Sigmoid colon (tissue), 7 donors: ENCODE results near the gene CCDC93. TPM values are rescaled to one million over a fixed set of nuclear protein-coding genes. Genes with fewer than 3 reads are reported as not detected.

Source experiments
- DNase-seq: peaks from one replicate; pipeline ENCODE4 v3.0.0-alpha.2; 2019
- H3K27ac ChIP-seq, 4 donors: fragments of 200-600 bp; sonication (generic); one replicate each; pipeline ENCODE4 v1.5.1; 2016 to 2019; ENCODE audit warnings: mild to moderate bottlenecking in 1 of 4
- H3K27me3 ChIP-seq, 3 donors: fragments of 200-600 bp; sonication (generic); one replicate each; pipeline ENCODE4 v1.5.1; 2019; ENCODE audit warnings: mild to moderate bottlenecking in 1 of 3
- H3K36me3 ChIP-seq, 4 donors: fragments of 200-600 bp; sonication (generic); one replicate each; pipeline ENCODE4 v1.5.1; 2016 to 2019
- H3K4me1 ChIP-seq, 4 donors: fragments of 200-600 bp; sonication (generic); one replicate each; pipeline ENCODE4 v1.5.1; 2017 to 2019
- H3K4me3 ChIP-seq, 4 donors: fragments of 200-600 bp; sonication (generic); one replicate each; pipeline ENCODE4 v1.5.1; 2017 to 2019; ENCODE audit warnings: mild to moderate bottlenecking in 2 of 4, moderate library complexity in 1 of 4
- H3K9me3 ChIP-seq, 4 donors: fragments of 200-600 bp in 3 of 4; sonication (generic) in 3 of 4; one replicate each; pipeline versions ENCODE4 v1.5.1 to v1.6.1; 2013 to 2019
- EP300 ChIP-seq, 4 donors: sonication (generic); formaldehyde crosslinking; IDR thresholded peaks; one replicate each; pipeline ENCODE4 v1.6.1; 2017; ENCODE audit warnings: antibody characterized with exemption in 4 of 4
- POLR2A ChIP-seq, 2 donors: fragments of 450-650 bp; IDR thresholded peaks; one replicate each; pipeline ENCODE4 v1.6.1; 2016; ENCODE audit warnings: antibody characterized with exemption in 2 of 2, mild to moderate bottlenecking in 2 of 2, moderate library complexity in 2 of 2
- POLR2AphosphoS5 ChIP-seq, 4 donors: sonication (generic); formaldehyde crosslinking; IDR thresholded peaks; one replicate each; pipeline ENCODE4 v1.6.1; 2017; ENCODE audit warnings: antibody characterized with exemption in 4 of 4
- WGBS, 2 donors: extraction: QIAGEN DNeasy Blood & Tissue Kit; methylation state at CpG; one replicate each; pipeline ENCODE4 v1.1.7; 2013; 5-methylcytosine and 5-hydroxymethylcytosine counted together
- intact Hi-C: fragments of 100-400 bp; cut with DNase I; formaldehyde crosslinking; loops from one replicate; pipeline ENCODE4 v1.15.1; 2023
- polyA plus RNA-seq, 3 donors: library from polyadenylated mRNA; stranded (reverse); fragments of 200-250 nt; gene quantifications; one replicate each; pipeline ENCODE4 v1.2.3, GENCODE V29; 2013
- total RNA-seq, 4 donors: library from RNA; depleted of rRNA; stranded (reverse); fragments of >200 nt; gene quantifications; one replicate each; pipeline ENCODE4 v1.1.0, GENCODE V29; 2016
- TF ChIP-seq, protein P1 (sequence below), 4 experiments: fragments of 450-650 bp in 3 of 4; fragments of 200-600 bp in 1 of 4; IDR thresholded peaks; one replicate each; pipeline ENCODE4 v1.5.1; 2016 to 2019; ENCODE audit warnings: antibody characterized with exemption in 4 of 4, mild to moderate bottlenecking in 3 of 4, moderate library complexity in 2 of 4
- donor health status: healthy with polysubstance abuse.
- donor health status: Bipolar disorder and iron deficiency.
- donor health status: healthy.

CCDC93 gene
- total and polyA plus RNA-seq, 7 donors = 4.2 to 25.5 (median 12.5) TPM

DNA sequence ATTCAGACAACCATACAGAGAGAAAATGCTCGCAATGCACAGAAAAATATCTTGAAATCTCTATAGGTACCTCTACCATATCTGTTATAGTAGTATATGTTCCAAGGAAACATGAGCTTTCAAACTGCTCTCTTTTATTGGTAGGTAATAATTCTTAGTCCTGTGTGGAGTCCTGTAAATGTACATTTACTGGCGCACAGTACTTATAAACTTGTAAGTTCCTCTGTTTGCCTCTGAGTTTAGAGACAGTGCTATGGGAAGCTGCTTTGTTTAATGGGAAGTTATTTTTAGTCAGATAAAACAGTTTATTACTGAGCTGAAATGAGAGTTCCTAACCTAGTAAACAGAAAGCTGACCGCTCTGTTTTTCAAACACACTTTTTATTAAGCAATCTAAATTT is 52.7 kb downstream of the CCDC93 start:
- Histone ChIP-seq H3K27me3 (no peaks in the 10 kb centered on the region), H3K36me3 (peaks cover 8 to 65% (median 19%) of the 10 kb centered on the region in 4 donors), H3K27ac (no peak overlapping the region), H3K9me3 (no peaks in the 10 kb centered on the region), H3K4me1 (peaks cover 0 to 11% (median 2%) of the 10 kb centered on the region in 4 donors), H3K4me3 (no peak overlapping the region)
- intact Hi-C loops = no loop called here
- TF ChIP-seq, protein P1, sequence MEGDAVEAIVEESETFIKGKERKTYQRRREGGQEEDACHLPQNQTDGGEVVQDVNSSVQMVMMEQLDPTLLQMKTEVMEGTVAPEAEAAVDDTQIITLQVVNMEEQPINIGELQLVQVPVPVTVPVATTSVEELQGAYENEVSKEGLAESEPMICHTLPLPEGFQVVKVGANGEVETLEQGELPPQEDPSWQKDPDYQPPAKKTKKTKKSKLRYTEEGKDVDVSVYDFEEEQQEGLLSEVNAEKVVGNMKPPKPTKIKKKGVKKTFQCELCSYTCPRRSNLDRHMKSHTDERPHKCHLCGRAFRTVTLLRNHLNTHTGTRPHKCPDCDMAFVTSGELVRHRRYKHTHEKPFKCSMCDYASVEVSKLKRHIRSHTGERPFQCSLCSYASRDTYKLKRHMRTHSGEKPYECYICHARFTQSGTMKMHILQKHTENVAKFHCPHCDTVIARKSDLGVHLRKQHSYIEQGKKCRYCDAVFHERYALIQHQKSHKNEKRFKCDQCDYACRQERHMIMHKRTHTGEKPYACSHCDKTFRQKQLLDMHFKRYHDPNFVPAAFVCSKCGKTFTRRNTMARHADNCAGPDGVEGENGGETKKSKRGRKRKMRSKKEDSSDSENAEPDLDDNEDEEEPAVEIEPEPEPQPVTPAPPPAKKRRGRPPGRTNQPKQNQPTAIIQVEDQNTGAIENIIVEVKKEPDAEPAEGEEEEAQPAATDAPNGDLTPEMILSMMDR (IDR thresholded peaks at IDR 0.05) = no peak
- 40 to 67% methylated on average over 3 of the region's 3 CpGs for WGBS, 2 donors
- DNase-seq = no peak

DNA sequence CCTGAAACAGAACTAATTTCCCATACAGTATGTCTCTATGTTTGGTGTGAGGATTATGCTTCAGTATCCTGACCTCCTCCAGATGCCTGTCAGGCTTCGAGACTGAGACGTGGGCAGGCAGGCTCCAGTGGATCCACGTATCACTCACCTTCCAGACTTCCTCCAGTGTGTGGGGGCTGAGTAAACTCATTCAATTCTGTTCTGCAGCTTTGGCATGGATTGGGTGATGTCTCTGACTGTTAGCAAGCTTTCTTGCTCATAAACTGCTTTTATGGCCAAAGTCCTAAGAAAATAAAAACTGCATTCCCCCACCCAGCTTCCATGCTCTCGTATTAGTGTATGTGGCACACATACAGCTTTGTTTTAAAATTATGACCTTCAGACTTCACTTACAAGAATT is 53.6 kb downstream of the CCDC93 start:
- H3K27ac ChIP-seq = no peak overlapping the region
- H3K4me3 ChIP-seq = no peak overlapping the region
- TF ChIP-seq POLR2A (IDR thresholded peaks at IDR 0.05) = no peak
- TF ChIP-seq POLR2AphosphoS5 (IDR thresholded peaks at IDR 0.05) = no peak
- no peak for TF ChIP-seq EP300 (IDR thresholded peaks at IDR 0.05)
- TF ChIP-seq, protein P1 (IDR thresholded peaks at IDR 0.05) = no peak
- intact Hi-C loops = no loop called here
- WGBS, 2 donors = 19 to 81% methylated on average over 4 of the region's 4 CpGs
- H3K9me3 ChIP-seq = no peaks in the 10 kb centered on the region
- no peaks in the 10 kb centered on the region for H3K27me3 ChIP-seq
- no peak for DNase-seq
- H3K36me3 ChIP-seq = peaks cover 8 to 75% (median 20%) of the 10 kb centered on the region in 4 donors
- H3K4me1 ChIP-seq = peaks cover 0 to 11% (median 2%) of the 10 kb centered on the region in 4 donors

DNA sequence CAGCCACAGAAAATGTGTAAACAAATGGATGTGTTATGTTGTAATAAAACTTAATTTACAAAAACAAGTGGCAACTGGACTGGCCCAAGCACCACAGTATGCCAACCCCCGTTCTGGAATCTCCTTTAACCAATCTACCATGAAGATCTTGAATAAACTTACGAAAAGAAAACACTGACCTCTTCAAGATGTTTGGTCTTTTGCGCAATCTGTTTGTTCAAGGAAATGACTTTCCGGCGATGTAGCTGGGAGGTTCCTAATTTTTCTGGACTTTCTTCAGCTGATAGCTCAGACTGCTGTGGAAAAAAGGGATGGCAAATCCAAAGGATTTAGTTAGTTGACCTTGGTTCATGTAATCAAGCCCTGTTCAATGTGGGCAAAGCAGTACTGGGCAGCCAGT is 55.7 kb downstream of the CCDC93 start:
- Histone ChIP-seq H3K9me3 (no peaks in the 10 kb centered on the region), H3K27me3 (no peaks in the 10 kb centered on the region), H3K4me3 (no peak overlapping the region), H3K36me3 (peaks cover 8 to 82% (median 24%) of the 10 kb centered on the region in 4 donors), H3K4me1 (peaks cover 0 to 11% (median 2%) of the 10 kb centered on the region in 4 donors), H3K27ac (no peak overlapping the region)
- intact Hi-C loops = no loop called here
- 9 to 67% methylated on average over 5 of the region's 5 CpGs for WGBS, 2 donors
- DNase-seq = no peak
- TF ChIP-seq, protein P1 (IDR thresholded peaks at IDR 0.05) = no peak
- TF ChIP-seq POLR2AphosphoS5 (IDR thresholded peaks at IDR 0.05) (no peak), EP300 (IDR thresholded peaks at IDR 0.05) (no peak), POLR2A (IDR thresholded peaks at IDR 0.05) (no peak)

DNA sequence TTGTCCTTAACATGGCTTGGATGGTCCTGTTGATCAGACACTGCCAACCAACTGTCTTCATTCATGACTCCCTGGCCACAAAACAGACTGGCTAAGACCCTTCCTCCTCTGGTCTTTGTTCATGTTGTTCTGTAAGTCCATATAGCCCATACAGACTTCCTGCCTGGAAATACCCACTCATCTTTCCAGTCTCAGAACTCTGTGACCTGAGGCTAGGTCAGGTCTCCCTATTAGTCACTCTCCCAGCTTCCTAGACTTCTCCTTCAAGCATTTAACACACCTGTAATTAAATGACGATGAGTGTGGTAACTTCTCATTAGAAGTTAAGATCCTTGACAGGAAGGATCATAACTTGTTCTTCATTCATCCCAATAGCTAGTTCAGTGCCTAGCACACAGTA is 56.3 kb downstream of the CCDC93 start:
- Histone ChIP-seq H3K36me3 (peaks cover 8 to 83% (median 24%) of the 10 kb centered on the region in 4 donors), H3K27ac (no peak overlapping the region), H3K27me3 (no peaks in the 10 kb centered on the region), H3K4me3 (no peak overlapping the region), H3K4me1 (peaks cover 0 to 11% (median 2%) of the 10 kb centered on the region in 4 donors), H3K9me3 (no peaks in the 10 kb centered on the region)
- no peak for DNase-seq
- no peak for TF ChIP-seq POLR2A (IDR thresholded peaks at IDR 0.05)
- TF ChIP-seq EP300 (IDR thresholded peaks at IDR 0.05) = no peak
- TF ChIP-seq POLR2AphosphoS5 (IDR thresholded peaks at IDR 0.05) = no peak
- TF ChIP-seq, protein P1 (IDR thresholded peaks at IDR 0.05) = no peak
- WGBS, 2 donors = 79 to 85% methylated on average over 1 of the region's 1 CpG
- intact Hi-C loops = no loop called here
